BLaER1 (cell line): ENCODE results near the gene COL16A1.

ENCODE experiments used
- H3K27ac ChIP-seq: shearing (Covaris generic); formaldehyde crosslinking; 2 replicates; pipeline ENCODE4 v1.8.1; 2022
- H3K27me3 ChIP-seq: shearing (Covaris generic); formaldehyde crosslinking; 2 replicates; pipeline ENCODE4 v1.8.1; 2022
- H3K36me3 ChIP-seq: shearing (Covaris generic); formaldehyde crosslinking; 2 replicates; pipeline ENCODE4 v1.8.1; 2022
- H3K4me1 ChIP-seq: shearing (Covaris generic); formaldehyde crosslinking; 2 replicates; pipeline ENCODE4 v1.8.1; 2022
- H3K4me2 ChIP-seq: shearing (Covaris generic); formaldehyde crosslinking; 2 replicates; pipeline ENCODE4 v1.8.1; 2022
- H3K4me3 ChIP-seq: shearing (Covaris generic); formaldehyde crosslinking; 2 replicates; pipeline ENCODE4 v1.8.1; 2022
- H3K9ac ChIP-seq: shearing (Covaris generic); formaldehyde crosslinking; 2 replicates; pipeline ENCODE4 v1.8.1; 2022
- H3K9me3 ChIP-seq: shearing (Covaris generic); formaldehyde crosslinking; 2 replicates; pipeline ENCODE4 v1.8.1; 2022
- H4K20me1 ChIP-seq: shearing (Covaris generic); formaldehyde crosslinking; 2 replicates; pipeline ENCODE4 v1.8.1; 2022
- Cebpa-rat ChIP-seq: shearing (Covaris generic); IDR thresholded peaks from 2 replicates; pipeline ENCODE4 v1.8.1; 2022

The COL16A1 gene

DNA sequence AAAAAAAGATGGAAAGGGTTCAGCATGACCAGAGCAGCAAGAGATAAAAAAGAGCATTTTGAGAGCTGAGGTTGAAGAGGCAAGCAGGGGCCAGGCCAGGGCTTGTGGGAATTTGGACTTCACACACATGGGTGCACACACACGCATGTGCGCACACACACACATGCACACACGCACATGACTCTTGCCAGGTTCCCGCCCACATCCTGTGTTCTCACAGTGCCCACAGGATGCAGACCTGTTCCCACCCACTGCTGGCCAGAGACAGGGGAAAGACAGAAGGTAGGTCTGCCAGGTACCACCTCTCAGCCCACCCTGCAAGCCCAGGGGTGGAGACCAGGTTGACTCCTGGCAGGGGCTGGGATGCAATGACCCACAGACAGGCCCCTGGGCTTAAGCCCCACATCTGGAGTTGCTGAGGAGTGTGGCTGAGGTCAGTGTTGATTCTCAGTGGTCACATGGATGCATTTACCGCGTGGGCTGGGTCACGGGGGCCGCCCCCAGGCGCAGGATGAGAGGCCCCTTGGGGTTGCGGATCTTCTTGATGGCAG lies 4.4 kb downstream of the COL16A1 start:
- no peak for TF ChIP-seq Cebpa-rat
- H3K27me3 ChIP-seq = peaks cover 27% of the 10 kb centered on the region
- H3K4me2 ChIP-seq = peak overlapping the region; percentile 26; the same call in 1 of the 2 replicates
- peaks cover 36% of the 10 kb centered on the region for H3K4me1 ChIP-seq
- H3K36me3 ChIP-seq = no peaks in the 10 kb centered on the region
- no peaks in the 10 kb centered on the region for H4K20me1 ChIP-seq
- no peak overlapping the region for H3K4me3 ChIP-seq
- H3K9me3 ChIP-seq = no peaks in the 10 kb centered on the region
- no peak overlapping the region for H3K27ac ChIP-seq
- no peak overlapping the region for H3K9ac ChIP-seq

DNA sequence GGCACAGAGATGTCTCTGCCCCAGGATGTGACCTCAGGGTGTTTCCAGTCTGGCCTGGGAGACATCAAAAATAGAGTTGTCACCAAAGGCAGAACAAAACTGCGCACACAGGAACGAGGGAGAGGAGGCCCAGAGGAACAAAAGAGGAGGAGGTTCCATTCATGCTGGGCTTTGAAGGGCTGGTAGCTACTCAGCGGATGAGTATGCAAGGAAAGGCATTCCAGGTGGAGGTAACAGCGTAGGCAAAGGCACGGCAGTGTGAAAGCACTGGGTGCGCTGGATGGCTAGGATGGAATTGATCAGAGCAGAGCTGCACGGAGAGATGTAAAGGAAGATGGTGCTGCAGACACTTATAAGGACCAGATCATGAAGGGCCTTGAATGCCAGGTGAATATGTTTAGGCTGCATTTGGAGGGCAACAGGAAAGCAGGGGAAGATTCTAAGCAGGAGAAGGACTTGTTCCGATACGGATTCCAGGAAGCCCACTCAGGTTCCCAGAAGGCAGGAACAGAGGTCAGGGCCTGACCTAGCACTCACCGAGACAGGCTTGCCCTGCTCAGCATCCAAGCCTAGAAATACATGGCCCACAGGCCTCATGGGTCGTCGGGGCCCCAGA lies 6.3 kb downstream of the COL16A1 start:
- H3K27ac ChIP-seq = no peak overlapping the region
- no peak overlapping the region for H3K4me3 ChIP-seq
- H3K9me3 ChIP-seq = no peaks in the 10 kb centered on the region
- no peaks in the 10 kb centered on the region for H3K36me3 ChIP-seq
- no peak overlapping the region for H3K4me2 ChIP-seq
- peaks cover 8% of the 10 kb centered on the region for H3K27me3 ChIP-seq
- no peak for TF ChIP-seq Cebpa-rat
- H4K20me1 ChIP-seq = no peaks in the 10 kb centered on the region
- peaks cover 30% of the 10 kb centered on the region for H3K4me1 ChIP-seq
- H3K9ac ChIP-seq = no peak overlapping the region

DNA sequence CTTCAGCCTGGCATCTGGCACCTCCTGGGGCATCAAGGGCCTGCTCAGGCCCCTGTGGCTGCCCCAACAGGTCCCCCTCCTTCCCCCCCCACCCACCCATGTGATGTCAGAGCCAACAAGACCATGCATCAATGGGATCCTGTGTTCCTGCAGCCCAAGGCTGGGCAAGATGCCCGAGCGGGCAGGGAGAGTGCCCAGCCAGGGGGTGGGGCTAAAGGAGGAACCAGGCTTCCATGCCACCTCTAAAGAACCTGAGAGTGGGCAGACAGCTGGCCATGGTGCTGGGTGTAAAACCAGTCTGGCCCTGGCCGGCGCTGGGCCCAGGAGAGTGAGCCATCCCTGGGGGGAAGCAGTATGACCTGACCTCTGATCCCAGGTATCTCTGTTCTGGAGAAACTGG lies 7.6 kb downstream of the COL16A1 start:
- no peaks in the 10 kb centered on the region for H3K9me3 ChIP-seq
- H3K4me2 ChIP-seq = no peak overlapping the region
- no peak overlapping the region for H3K4me3 ChIP-seq
- no peak for TF ChIP-seq Cebpa-rat
- no peaks in the 10 kb centered on the region for H4K20me1 ChIP-seq
- peaks cover 27% of the 10 kb centered on the region for H3K4me1 ChIP-seq
- no peak overlapping the region for H3K9ac ChIP-seq
- H3K27ac ChIP-seq = no peak overlapping the region
- no peaks in the 10 kb centered on the region for H3K27me3 ChIP-seq
- H3K36me3 ChIP-seq = no peaks in the 10 kb centered on the region

DNA sequence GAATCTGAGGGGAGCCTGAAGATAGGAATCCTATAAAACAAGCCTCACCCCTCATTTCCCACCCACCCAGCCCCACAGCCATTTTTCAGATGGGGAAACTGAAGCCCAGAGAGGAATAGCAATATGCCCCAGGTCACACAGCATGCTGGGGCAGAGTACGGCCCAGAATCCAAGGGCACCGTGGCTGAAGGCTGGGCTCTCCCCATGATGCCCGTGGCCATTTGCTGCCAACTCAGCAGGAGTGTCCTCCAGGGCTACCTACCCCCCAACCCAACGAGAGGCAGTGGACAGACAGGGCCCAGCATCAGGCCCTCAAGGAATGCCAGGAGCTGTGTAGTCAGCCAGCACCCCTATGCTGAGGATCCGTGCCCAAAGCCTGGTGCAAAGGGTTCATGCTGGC lies 8.5 kb downstream of the COL16A1 start:
- Histone ChIP-seq H3K4me3 (no peak overlapping the region), H3K27me3 (no peaks in the 10 kb centered on the region), H3K36me3 (no peaks in the 10 kb centered on the region), H3K9me3 (no peaks in the 10 kb centered on the region), H3K27ac (no peak overlapping the region), H4K20me1 (no peaks in the 10 kb centered on the region), H3K4me2 (no peak overlapping the region), H3K9ac (no peak overlapping the region), H3K4me1 (peaks cover 18% of the 10 kb centered on the region)
- TF ChIP-seq Cebpa-rat = no peak

DNA sequence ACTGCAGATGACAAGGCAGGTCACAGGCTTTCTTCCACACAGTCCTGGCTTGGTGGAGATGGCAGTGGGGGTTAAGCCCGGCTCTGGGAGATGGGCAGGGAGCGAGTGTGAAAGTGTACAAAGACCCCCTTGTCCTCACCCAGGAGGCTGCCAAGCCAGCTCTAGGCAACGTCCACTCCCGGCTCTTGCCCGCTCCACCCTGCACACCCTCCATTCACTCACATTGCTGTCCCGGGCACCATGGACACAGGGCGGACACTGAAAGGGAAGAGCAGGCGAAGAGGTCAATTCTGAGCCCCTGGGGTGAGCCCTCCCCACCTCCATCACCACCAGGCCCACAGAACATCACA lies 8.9 kb downstream of the COL16A1 start:
- no peak overlapping the region for H3K9ac ChIP-seq
- no peak overlapping the region for H3K4me3 ChIP-seq
- no peak overlapping the region for H3K4me2 ChIP-seq
- H3K4me1 ChIP-seq = peaks cover 14% of the 10 kb centered on the region
- H3K9me3 ChIP-seq = no peaks in the 10 kb centered on the region
- no peak for TF ChIP-seq Cebpa-rat
- no peaks in the 10 kb centered on the region for H3K36me3 ChIP-seq
- no peak overlapping the region for H3K27ac ChIP-seq
- no peaks in the 10 kb centered on the region for H3K27me3 ChIP-seq
- H4K20me1 ChIP-seq = no peaks in the 10 kb centered on the region

DNA sequence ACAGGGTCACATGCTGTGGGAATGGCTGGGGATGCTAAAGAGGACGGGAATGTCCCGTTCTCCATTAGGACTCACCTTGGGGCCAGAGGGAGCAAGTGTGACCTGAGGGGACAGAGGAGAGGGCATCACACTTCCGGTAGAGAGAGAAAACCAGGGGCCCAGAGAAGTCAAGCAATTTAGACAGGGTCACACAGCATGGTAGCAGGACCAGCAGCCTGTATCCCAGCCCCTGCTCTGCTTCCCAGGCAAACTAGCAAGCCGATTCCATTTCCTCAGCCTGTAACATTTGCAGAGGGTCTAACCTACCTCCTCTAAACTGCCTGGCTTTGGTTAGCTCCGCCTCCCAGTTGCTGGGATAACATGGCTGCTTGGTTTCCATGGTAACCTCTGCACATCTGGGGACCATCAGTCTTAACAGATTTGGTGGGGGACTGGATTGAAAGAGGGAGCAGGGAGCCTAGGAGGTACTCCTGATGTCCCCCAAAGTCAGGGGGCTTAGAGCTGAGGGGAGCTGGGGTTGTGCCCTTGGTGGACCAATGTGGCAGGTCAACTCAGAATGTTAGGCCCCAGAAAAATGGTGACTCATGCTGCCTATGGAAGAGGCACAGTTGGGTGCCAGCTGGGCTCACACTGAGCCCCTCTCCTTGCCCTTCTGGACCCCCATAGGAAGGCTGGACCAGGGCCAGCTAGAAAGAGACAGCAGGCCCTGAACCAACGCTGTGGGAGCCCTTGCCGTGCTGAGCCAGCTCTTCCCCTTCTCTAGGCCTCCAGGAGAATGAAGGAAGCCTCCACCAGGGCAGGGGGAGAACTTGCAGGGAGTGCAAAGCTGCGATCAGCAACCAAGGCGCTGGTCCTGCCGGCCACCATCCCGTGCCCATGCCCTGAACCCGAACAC lies 9.5 kb downstream of the COL16A1 start:
- Histone ChIP-seq H3K27me3 (no peaks in the 10 kb centered on the region), H4K20me1 (no peaks in the 10 kb centered on the region), H3K27ac (no peak overlapping the region), H3K4me2 (no peak overlapping the region), H3K9me3 (no peaks in the 10 kb centered on the region), H3K36me3 (no peaks in the 10 kb centered on the region), H3K9ac (no peak overlapping the region), H3K4me1 (peaks cover 8% of the 10 kb centered on the region), H3K4me3 (no peak overlapping the region)
- TF ChIP-seq Cebpa-rat = no peak

DNA sequence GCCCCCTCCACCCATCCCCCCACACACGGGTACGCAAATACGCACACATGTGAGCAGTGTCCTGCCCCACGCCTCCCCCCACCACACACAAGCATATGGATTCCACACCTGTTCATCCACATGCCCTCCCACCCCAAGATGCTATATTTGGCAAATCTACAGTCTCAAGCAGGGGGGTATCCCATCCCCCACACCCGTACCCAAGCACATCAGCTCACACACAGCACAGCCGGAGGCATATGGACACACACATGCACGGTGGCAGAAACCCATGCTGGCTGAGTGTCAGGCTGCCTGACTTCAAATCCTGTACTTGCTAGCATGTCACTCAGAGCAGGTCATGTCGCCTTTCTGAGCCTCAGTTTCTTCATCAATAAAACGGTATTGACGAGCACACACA lies 10.6 kb downstream of the COL16A1 start:
- H3K27me3 ChIP-seq = no peaks in the 10 kb centered on the region
- no peaks in the 10 kb centered on the region for H3K9me3 ChIP-seq
- H3K4me1 ChIP-seq = no peaks in the 10 kb centered on the region
- H4K20me1 ChIP-seq = no peaks in the 10 kb centered on the region
- no peak overlapping the region for H3K4me2 ChIP-seq
- H3K27ac ChIP-seq = no peak overlapping the region
- H3K36me3 ChIP-seq = no peaks in the 10 kb centered on the region
- H3K9ac ChIP-seq = no peak overlapping the region
- no peak overlapping the region for H3K4me3 ChIP-seq
- TF ChIP-seq Cebpa-rat = no peak

DNA sequence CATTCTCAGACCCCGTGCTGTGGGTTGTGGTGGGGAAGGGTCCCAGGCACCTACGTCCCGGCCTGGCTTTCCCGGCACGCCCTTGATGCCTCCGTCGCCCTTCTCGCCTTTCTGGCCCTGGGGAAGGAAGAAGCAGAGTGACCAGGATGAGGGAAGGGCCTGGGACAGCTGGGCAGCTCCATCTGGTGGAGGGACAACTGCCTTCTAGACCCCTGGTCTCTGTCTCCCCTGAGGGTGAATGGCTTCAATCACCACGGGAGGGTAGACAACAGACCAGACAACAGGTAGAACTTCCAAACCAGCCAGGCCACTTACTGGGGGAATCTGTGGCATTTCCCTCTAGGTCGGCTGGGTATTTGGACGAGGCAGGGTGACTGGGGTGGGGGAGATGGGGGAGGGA lies 11.9 kb downstream of the COL16A1 start:
- Histone ChIP-seq H3K4me2 (no peak overlapping the region), H3K9ac (no peak overlapping the region), H3K27ac (no peak overlapping the region), H3K9me3 (no peaks in the 10 kb centered on the region), H3K27me3 (no peaks in the 10 kb centered on the region), H3K4me1 (no peaks in the 10 kb centered on the region), H4K20me1 (no peaks in the 10 kb centered on the region), H3K4me3 (no peak overlapping the region), H3K36me3 (no peaks in the 10 kb centered on the region)
- no peak for TF ChIP-seq Cebpa-rat

DNA sequence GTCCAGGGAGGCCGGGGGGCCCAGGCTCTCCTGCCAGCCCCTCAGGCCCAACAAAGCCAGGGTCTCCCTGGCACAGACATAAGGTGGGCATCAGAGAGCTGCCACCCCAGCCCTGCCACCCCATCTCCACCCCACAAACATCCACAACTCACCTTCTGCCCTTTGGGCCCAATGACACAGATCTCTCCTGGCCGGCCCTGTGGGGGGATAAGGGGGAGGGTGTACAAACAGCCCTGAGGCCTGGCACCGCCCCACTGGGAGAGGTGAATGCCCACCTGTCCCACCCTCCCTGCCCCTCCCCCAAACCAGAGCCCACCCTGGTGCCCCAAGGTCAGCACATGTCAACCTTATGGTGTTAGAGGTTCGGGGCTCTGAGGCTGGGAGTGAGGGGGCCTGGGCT lies 12.4 kb downstream of the COL16A1 start:
- Histone ChIP-seq H3K4me3 (no peak overlapping the region), H3K27me3 (no peaks in the 10 kb centered on the region), H3K36me3 (no peaks in the 10 kb centered on the region), H3K9ac (no peak overlapping the region), H4K20me1 (no peaks in the 10 kb centered on the region), H3K4me1 (no peaks in the 10 kb centered on the region), H3K9me3 (no peaks in the 10 kb centered on the region), H3K4me2 (no peak overlapping the region), H3K27ac (no peak overlapping the region)
- no peak for TF ChIP-seq Cebpa-rat

DNA sequence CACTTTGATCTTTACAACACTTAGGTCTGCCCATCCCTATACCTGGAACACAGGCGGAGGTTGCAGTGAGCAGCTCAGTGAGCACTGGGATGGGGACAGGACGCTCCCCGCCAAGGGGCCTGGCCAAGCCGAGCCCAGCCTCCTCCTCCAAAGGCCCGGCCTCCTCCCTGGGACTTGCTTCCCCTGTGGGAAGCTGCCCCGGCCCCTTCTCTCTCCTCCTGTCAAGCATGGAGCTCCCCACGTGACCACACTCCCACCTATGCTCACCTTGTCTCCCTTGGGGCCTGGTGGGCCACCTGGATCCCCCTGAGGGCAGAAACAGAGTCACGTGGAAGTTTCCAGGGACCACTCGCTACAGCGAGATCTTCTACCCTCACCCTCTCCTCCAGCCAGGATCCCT lies 12.9 kb downstream of the COL16A1 start:
- no peak for TF ChIP-seq Cebpa-rat
- no peaks in the 10 kb centered on the region for H3K27me3 ChIP-seq
- no peak overlapping the region for H3K4me3 ChIP-seq
- H3K9ac ChIP-seq = no peak overlapping the region
- H3K4me1 ChIP-seq = no peaks in the 10 kb centered on the region
- H3K27ac ChIP-seq = no peak overlapping the region
- H3K36me3 ChIP-seq = no peaks in the 10 kb centered on the region
- H3K4me2 ChIP-seq = no peak overlapping the region
- no peaks in the 10 kb centered on the region for H4K20me1 ChIP-seq
- no peaks in the 10 kb centered on the region for H3K9me3 ChIP-seq
